HG03135 (cell line): Measurements from ENCODE around the gene CCDC57.
A peak's percentile ranks its signal among the peaks of the same experiment; 100 is the strongest.

Experiments
- ATAC-seq: cut with Tn5 transposase; IDR thresholded peaks from one replicate; pipeline ENCODE4 v1.9.1; 2021; ENCODE audit warnings: mild to moderate bottlenecking, moderate library complexity; ENCODE audit not compliant: unreplicated experiment

The CCDC57 gene

GRCh38 chr17:82055023-82055964 is 157.3 kb downstream of the CCDC57 start:
- ATAC-seq, result no peak

- no peak for ATAC-seq
These were observed 158.2 kb downstream of the CCDC57 start for GRCh38 chr17:82054351-82055022.

GRCh38 chr17:82053556-82054263 is 158.9 kb downstream of the CCDC57 start:
- ATAC-seq, result no peak

GRCh38 chr17:82053130-82053529 is 159.5 kb downstream of the CCDC57 start:
- ATAC-seq, result no peak

GRCh38 chr17:82052638-82053059 is 160.0 kb downstream of the CCDC57 start:
- ATAC-seq, result no peak

- peak; percentile 53 for ATAC-seq
These were observed 160.6 kb downstream of the CCDC57 start, which contains the start of the genes GPS1 and RFNG for GRCh38 chr17:82051776-82052637. Gene GPS1, plus strand, starts transcription at chr17:82051898. Its CDS starts 34 bp downstream, at chr17:82051932. Gene RFNG, minus strand, starts transcription at chr17:82051811. Its CDS starts 45 bp downstream, at chr17:82051766.
